PC-9 (cell line): ENCODE data around the gene MYO1B. TPM values are rescaled to one million over a fixed set of nuclear protein-coding genes. Genes with fewer than 3 reads are reported as not detected.

ENCODE experiments used
- BruUV-seq: library from RNA; stranded (reverse); fragments of 400-500 nt; replicated peaks from 2 replicates; lab custom pipeline; 2021; lab: Mats Ljungman, UMichigan
- CTCF ChIA-PET: fragments of 300-600 bp; sonication (Branson Sonifier 250); formaldehyde crosslinking; loops from one replicate; lab custom pipeline; 2022; ENCODE audit warnings: antibody characterized with exemption; lab: Charles Lee
- POLR2A ChIA-PET: fragments of 300-600 bp; sonication (Branson Sonifier 250); formaldehyde crosslinking; loops from one replicate; lab custom pipeline; 2022; ENCODE audit warnings: antibody characterized with exemption; ENCODE audit not compliant: unreplicated experiment; lab: Charles Lee
- DNase-seq, 2 experiments: peaks; one replicate each; pipeline versions ENCODE4 v3.0.0 to v3.0.0-alpha.2; 2015 to 2022; ENCODE audit warnings: mixed read lengths in 1 of 2
- H2AFZ ChIP-seq: fragments of 200-600 bp; sonication (generic); 2 replicates; pipeline ENCODE4 v1.8.1; 2017; ENCODE audit warnings: antibody characterized with exemption
- H3F3A ChIP-seq: fragments of 200-600 bp; sonication (generic); 2 replicates; pipeline ENCODE4 v1.8.1; 2017; ENCODE audit warnings: antibody characterized with exemption, mild to moderate bottlenecking, low read depth; ENCODE audit not compliant: insufficient read depth
- H3K27ac ChIP-seq: fragments of 200-600 bp; sonication (generic); 2 replicates; pipeline ENCODE4 v1.6.1; 2016; ENCODE audit warnings: mixed run types
- H3K27me3 ChIP-seq: fragments of 200-600 bp; sonication (generic); 2 replicates; pipeline ENCODE4 v1.6.1; 2016; ENCODE audit warnings: low read depth, mixed run types; ENCODE audit not compliant: insufficient read depth
- H3K36me3 ChIP-seq: fragments of 200-600 bp; sonication (generic); 2 replicates; pipeline ENCODE4 v1.6.1; 2016; ENCODE audit warnings: low read depth, mixed run types
- H3K4me1 ChIP-seq: fragments of 200-600 bp; sonication (generic); replicated peaks from 2 replicates; pipeline ENCODE4 v1.6.1; 2016; ENCODE audit warnings: mixed run types; ENCODE audit not compliant: insufficient read depth
- H3K4me2 ChIP-seq: fragments of 200-600 bp; sonication (generic); 2 replicates; pipeline ENCODE4 v1.6.1; 2017; ENCODE audit warnings: mixed run types
- H3K4me3 ChIP-seq: fragments of 200-600 bp; sonication (generic); 2 replicates; pipeline ENCODE4 v1.6.1; 2016; ENCODE audit warnings: mixed run types
- H3K79me2 ChIP-seq: fragments of 200-600 bp; sonication (generic); 2 replicates; pipeline ENCODE4 v1.6.1; 2017; ENCODE audit warnings: low read depth, mixed run types
- H3K9me2 ChIP-seq: fragments of 200-600 bp; sonication (generic); 2 replicates; pipeline ENCODE4 v1.8.1; 2017; ENCODE audit warnings: mild to moderate bottlenecking; ENCODE audit not compliant: insufficient read depth
- H3K9me3 ChIP-seq: fragments of 200-600 bp; sonication (generic); 2 replicates; pipeline ENCODE4 v1.8.1; 2016; ENCODE audit warnings: low read depth; ENCODE audit not compliant: insufficient read depth
- H4K20me1 ChIP-seq: fragments of 200-600 bp; sonication (generic); 2 replicates; pipeline ENCODE4 v1.8.1; 2017; ENCODE audit not compliant: insufficient read depth
- CTCF ChIP-seq: fragments of 200-600 bp; sonication (generic); conservative IDR thresholded peaks from 2 replicates; pipeline ENCODE4 v1.6.1; 2017; ENCODE audit warnings: mixed run types, antibody characterized with exemption, mild to moderate bottlenecking, moderate library complexity
- EZH2 ChIP-seq: fragments of 200-600 bp; sonication (generic); IDR thresholded peaks from 2 replicates; pipeline ENCODE4 v1.8.0; 2017; ENCODE audit warnings: antibody characterized with exemption, low read depth
- intact Hi-C: fragments of 100-400 bp; cut with micrococcal nuclease; formaldehyde crosslinking; loops from one replicate; pipeline ENCODE4 v1.10.0; 2022; ENCODE audit not compliant: unreplicated experiment
- total RNA-seq: library from RNA; stranded (reverse); gene quantifications from 2 replicates; pipeline ENCODE4 v1.2.3, GENCODE V29; 2021

MYO1B gene
- total RNA-seq, 1 experiment from 2014 or later, result 55.0 TPM

GRCh38 chr2:191360918-191361317 lies 115.7 kb downstream of the MYO1B start:
- Histone ChIP-seq H3K9me3 (no peaks in the 10 kb centered on the region), H3K27me3 (no peaks in the 10 kb centered on the region), H3K79me2 (no peaks in the 10 kb centered on the region), H3K4me2 (no peak overlapping the region), H3K36me3 (no peaks in the 10 kb centered on the region), H4K20me1 (no peaks in the 10 kb centered on the region), H3K4me3 (no peak overlapping the region), H3K27ac (no peak overlapping the region), H3K9me2 (no peaks in the 10 kb centered on the region), H2AFZ (no peak overlapping the region), H3F3A (no peaks in the 10 kb centered on the region), H3K4me1 (0 out of 2 replicates have a peak, but pooled peaks cover 5% of the 10 kb centered on the region)
- no peak for DNase-seq
- TF ChIP-seq CTCF, result no peak
- TF ChIP-seq EZH2, result no peak
- intact Hi-C loops, result no loop called here
- ChIA-PET POLR2A (no interaction called here), CTCF (no interaction called here)
- BruUV-seq, result no TSS peak

- no peak overlapping the region for H3K4me2 ChIP-seq
- H3K4me1 ChIP-seq, result 0 out of 2 replicates have a peak, but pooled peaks cover 7% of the 10 kb centered on the region
- no peak for TF ChIP-seq EZH2
- no peak for TF ChIP-seq CTCF
- no peaks in the 10 kb centered on the region for H3K36me3 ChIP-seq
- H3K9me2 ChIP-seq, result no peaks in the 10 kb centered on the region
- H4K20me1 ChIP-seq, result no peaks in the 10 kb centered on the region
- ChIA-PET POLR2A (no interaction called here), CTCF (no interaction called here)
- DNase-seq, result no peak
- no TSS peak for BruUV-seq
- intact Hi-C loops, result no loop called here
- H3K9me3 ChIP-seq, result no peaks in the 10 kb centered on the region
- H3K79me2 ChIP-seq, result no peaks in the 10 kb centered on the region
- H3K27me3 ChIP-seq, result no peaks in the 10 kb centered on the region
- H3K4me3 ChIP-seq, result no peak overlapping the region
- H2AFZ ChIP-seq, result no peak overlapping the region
- H3F3A ChIP-seq, result no peaks in the 10 kb centered on the region
- no peak overlapping the region for H3K27ac ChIP-seq
Measured at GRCh38 chr2:191362841-191363240, 117.6 kb downstream of the MYO1B start.

- no TSS peak for BruUV-seq
- Histone ChIP-seq H3K4me3 (no peak overlapping the region), H3K4me1 (0 out of 2 replicates have a peak, but pooled peaks cover 7% of the 10 kb centered on the region), H3K27me3 (no peaks in the 10 kb centered on the region), H3K79me2 (no peaks in the 10 kb centered on the region), H3K27ac (no peak overlapping the region), H3K36me3 (no peaks in the 10 kb centered on the region), H3F3A (0 out of 2 replicates have a peak, but pooled peaks cover 2% of the 10 kb centered on the region), H2AFZ (no peak overlapping the region), H4K20me1 (no peaks in the 10 kb centered on the region), H3K9me2 (no peaks in the 10 kb centered on the region), H3K9me3 (no peaks in the 10 kb centered on the region), H3K4me2 (no peak overlapping the region)
- no peak for DNase-seq
- CTCF ChIA-PET, result no interaction called here
- intact Hi-C loops, result no loop called here
- TF ChIP-seq EZH2, result no peak
- TF ChIP-seq CTCF, result no peak
- POLR2A ChIA-PET, result interaction anchor here (0.6 kb wide), 1 partner anchor 323 kb away, joined by 3 read pairs; no protein-coding TSS in a partner anchor
Measured at GRCh38 chr2:191363267-191363666, 118.1 kb downstream of the MYO1B start.
